Liver (tissue), 9 donors: ENCODE results near the gene WEE2. TPM values are rescaled to one million over a fixed set of nuclear protein-coding genes. Genes with fewer than 3 reads are reported as not detected.

Experiments used
- DNase-seq: peaks from one replicate; pipeline ENCODE4 v3.0.0-alpha.2; 2017; ENCODE audit warnings: low spot score
- H3K27ac ChIP-seq, 2 donors: one replicate each; pipeline ENCODE4 v1.7.0; 2013; ENCODE audit warnings: inconsistent platforms in 2 of 2, low read length in 2 of 2, control low read depth in 1 of 2, low read depth in 1 of 2, mild to moderate bottlenecking in 1 of 2
- H3K27me3 ChIP-seq, 4 donors: one replicate each; pipeline versions ENCODE4 v1.6.1 to v1.7.0; 2013; ENCODE audit warnings: low read length in 3 of 4, inconsistent platforms in 1 of 4, mild to moderate bottlenecking in 1 of 4, moderate library complexity in 1 of 4; ENCODE audit not compliant: control insufficient read depth in 4 of 4, insufficient read depth in 4 of 4
- H3K36me3 ChIP-seq, 4 donors: one replicate each; pipeline versions ENCODE4 v1.6.1 to v1.7.0; 2013; ENCODE audit warnings: low read length in 3 of 4, mild to moderate bottlenecking in 3 of 4, low read depth in 1 of 4, moderate library complexity in 1 of 4; ENCODE audit not compliant: control insufficient read depth in 4 of 4, insufficient read depth in 3 of 4
- H3K4me1 ChIP-seq, 4 donors: one replicate each; pipeline versions ENCODE4 v1.6.1 to v1.7.0; 2013; ENCODE audit warnings: low read length in 3 of 4, mild to moderate bottlenecking in 3 of 4, moderate library complexity in 1 of 4; ENCODE audit not compliant: control insufficient read depth in 4 of 4, insufficient read depth in 4 of 4
- H3K4me3 ChIP-seq, 3 donors: one replicate each; pipeline versions ENCODE4 v1.6.1 to v1.7.0; 2013; ENCODE audit warnings: low read length in 3 of 3, control low read depth in 1 of 3, low read depth in 1 of 3, mild to moderate bottlenecking in 1 of 3
- H3K9ac ChIP-seq, 2 donors: one replicate each; pipeline ENCODE4 v1.7.0; 2013; ENCODE audit warnings: low read length in 2 of 2, mild to moderate bottlenecking in 2 of 2, moderate library complexity in 2 of 2, control low read depth in 1 of 2, low read depth in 1 of 2
- H3K9me3 ChIP-seq, 4 donors: one replicate each; pipeline versions ENCODE4 v1.6.1 to v1.7.0; 2013; ENCODE audit warnings: low read length in 3 of 4; ENCODE audit not compliant: control insufficient read depth in 4 of 4
- FOXA1 ChIP-seq: IDR thresholded peaks from 2 replicates; pipeline ENCODE4 v1.6.1; 2016; ENCODE audit warnings: antibody characterized with exemption
- FOXA2 ChIP-seq: IDR thresholded peaks from 2 replicates; pipeline ENCODE4 v1.6.1; 2016; ENCODE audit warnings: antibody characterized with exemption
- GABPA ChIP-seq, 2 donors: IDR thresholded peaks in 1 of 2; conservative IDR thresholded peaks in 1 of 2; 2 replicates each; pipeline ENCODE4 v1.6.1; 2016; ENCODE audit warnings: antibody characterized with exemption in 2 of 2, mild to moderate bottlenecking in 1 of 2, moderate library complexity in 1 of 2
- HNF4A ChIP-seq, 2 donors: conservative IDR thresholded peaks; 2 replicates each; pipeline ENCODE4 v1.6.1; 2016; ENCODE audit warnings: antibody characterized with exemption in 2 of 2, mild to moderate bottlenecking in 2 of 2
- HNF4G ChIP-seq: IDR thresholded peaks from 2 replicates; pipeline ENCODE4 v1.6.1; 2016; ENCODE audit warnings: antibody characterized with exemption
- JUND ChIP-seq, 2 donors: IDR thresholded peaks; 2 replicates each; pipeline ENCODE4 v1.6.1; 2016; ENCODE audit warnings: antibody characterized with exemption in 2 of 2
- NR2F2 ChIP-seq: IDR thresholded peaks from 2 replicates; pipeline ENCODE4 v1.6.1; 2016; ENCODE audit warnings: antibody characterized with exemption
- RXRA ChIP-seq, 2 donors: IDR thresholded peaks; 2 replicates each; pipeline ENCODE4 v1.6.1; 2017 to 2018; ENCODE audit warnings: antibody characterized with exemption in 2 of 2, mild to moderate bottlenecking in 1 of 2
- SP1 ChIP-seq: IDR thresholded peaks from 2 replicates; pipeline ENCODE4 v1.6.1; 2018; ENCODE audit warnings: antibody characterized with exemption, mild to moderate bottlenecking
- YY1 ChIP-seq: IDR thresholded peaks from 2 replicates; pipeline ENCODE4 v1.6.1; 2016; ENCODE audit warnings: antibody characterized with exemption, mild to moderate bottlenecking
- WGBS: extraction: QIAGEN DNeasy Blood & Tissue Kit; methylation state at CpG from one replicate; pipeline ENCODE4 v1.1.7; 2013; 5-methylcytosine and 5-hydroxymethylcytosine counted together
- polyA plus RNA-seq, 2 donors: library from polyadenylated mRNA; stranded (reverse) in 1 of 2; unstranded in 1 of 2; fragments of 200-250 nt in 1 of 2; fragments of >200 nt in 1 of 2; fragmentation: Nextera tagmentation in 1 of 2; extraction: Ambion mirVana in 1 of 2; gene quantifications; one replicate each; pipeline versions ENCODE4 v1.2.1 to v1.2.3, GENCODE V29; 2013 to 2015
- total RNA-seq, 2 donors: library from RNA; depleted of rRNA; stranded (reverse); fragments of >200 nt; gene quantifications; one replicate each; pipeline ENCODE4 v1.2.3, GENCODE V29; 2014
- TF ChIP-seq, protein P1 (sequence below): IDR thresholded peaks from 2 replicates; pipeline ENCODE4 v1.6.1; 2016; ENCODE audit warnings: antibody characterized with exemption, mild to moderate bottlenecking
- TF ChIP-seq, protein P2 (sequence below): IDR thresholded peaks from 2 replicates; pipeline ENCODE4 v1.6.1; 2016; ENCODE audit warnings: antibody characterized with exemption
- TF ChIP-seq, protein P3 (sequence below): IDR thresholded peaks from 2 replicates; pipeline ENCODE4 v1.6.1; 2016; ENCODE audit warnings: antibody characterized with exemption
- TF ChIP-seq, protein P4 (sequence below): IDR thresholded peaks from 2 replicates; pipeline ENCODE4 v1.6.1; 2016; ENCODE audit warnings: antibody characterized with exemption
- TF ChIP-seq, protein P5 (sequence below): fragments of 150-350 bp; IDR thresholded peaks from 2 replicates; pipeline ENCODE4 v1.5.1; 2017; ENCODE audit warnings: improper control_type of control experiment, low read depth, low read length; ENCODE audit not compliant: missing input control
- donor health status: healthy.
- donor health status: healthy.
- donor health status: healthy.
- donor health status: healthy.
- donor health status: healthy.

WEE2 gene
- total and polyA plus RNA-seq, 4 donors = not detected

DNA sequence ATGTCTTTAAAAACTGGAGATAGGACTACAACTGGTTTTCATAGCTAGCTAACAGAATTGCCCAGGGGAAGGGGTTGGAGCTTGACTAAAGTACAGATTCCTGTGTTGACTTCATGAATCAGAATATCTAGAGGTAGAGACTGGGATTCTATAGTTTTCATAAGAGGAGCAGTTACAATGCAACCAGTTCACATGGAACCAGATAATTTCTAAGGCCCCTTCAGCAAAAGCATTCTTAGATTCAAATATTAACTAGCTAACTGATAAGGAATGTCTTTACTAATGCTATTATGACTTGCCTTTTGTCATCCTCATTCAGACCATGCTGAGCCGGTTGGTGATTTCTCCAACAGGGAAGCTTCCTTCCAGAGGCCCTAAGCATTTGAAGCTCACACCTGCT lies 5.7 kb downstream of the WEE2 start:
- H3K4me1 ChIP-seq = no peaks in the 10 kb centered on the region
- H3K36me3 ChIP-seq = no peaks in the 10 kb centered on the region
- TF ChIP-seq JUND (IDR thresholded peaks at IDR 0.05) (no peak), FOXA1 (no peak), HNF4G (no peak), NR2F2 (no peak), YY1 (no peak), SP1 (no peak), HNF4A (conservative IDR thresholded peaks at IDR 0.05) (no peak), FOXA2 (no peak)
- TF ChIP-seq, protein P1, sequence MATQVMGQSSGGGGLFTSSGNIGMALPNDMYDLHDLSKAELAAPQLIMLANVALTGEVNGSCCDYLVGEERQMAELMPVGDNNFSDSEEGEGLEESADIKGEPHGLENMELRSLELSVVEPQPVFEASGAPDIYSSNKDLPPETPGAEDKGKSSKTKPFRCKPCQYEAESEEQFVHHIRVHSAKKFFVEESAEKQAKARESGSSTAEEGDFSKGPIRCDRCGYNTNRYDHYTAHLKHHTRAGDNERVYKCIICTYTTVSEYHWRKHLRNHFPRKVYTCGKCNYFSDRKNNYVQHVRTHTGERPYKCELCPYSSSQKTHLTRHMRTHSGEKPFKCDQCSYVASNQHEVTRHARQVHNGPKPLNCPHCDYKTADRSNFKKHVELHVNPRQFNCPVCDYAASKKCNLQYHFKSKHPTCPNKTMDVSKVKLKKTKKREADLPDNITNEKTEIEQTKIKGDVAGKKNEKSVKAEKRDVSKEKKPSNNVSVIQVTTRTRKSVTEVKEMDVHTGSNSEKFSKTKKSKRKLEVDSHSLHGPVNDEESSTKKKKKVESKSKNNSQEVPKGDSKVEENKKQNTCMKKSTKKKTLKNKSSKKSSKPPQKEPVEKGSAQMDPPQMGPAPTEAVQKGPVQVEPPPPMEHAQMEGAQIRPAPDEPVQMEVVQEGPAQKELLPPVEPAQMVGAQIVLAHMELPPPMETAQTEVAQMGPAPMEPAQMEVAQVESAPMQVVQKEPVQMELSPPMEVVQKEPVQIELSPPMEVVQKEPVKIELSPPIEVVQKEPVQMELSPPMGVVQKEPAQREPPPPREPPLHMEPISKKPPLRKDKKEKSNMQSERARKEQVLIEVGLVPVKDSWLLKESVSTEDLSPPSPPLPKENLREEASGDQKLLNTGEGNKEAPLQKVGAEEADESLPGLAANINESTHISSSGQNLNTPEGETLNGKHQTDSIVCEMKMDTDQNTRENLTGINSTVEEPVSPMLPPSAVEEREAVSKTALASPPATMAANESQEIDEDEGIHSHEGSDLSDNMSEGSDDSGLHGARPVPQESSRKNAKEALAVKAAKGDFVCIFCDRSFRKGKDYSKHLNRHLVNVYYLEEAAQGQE = no peak
- TF ChIP-seq, protein P2, sequence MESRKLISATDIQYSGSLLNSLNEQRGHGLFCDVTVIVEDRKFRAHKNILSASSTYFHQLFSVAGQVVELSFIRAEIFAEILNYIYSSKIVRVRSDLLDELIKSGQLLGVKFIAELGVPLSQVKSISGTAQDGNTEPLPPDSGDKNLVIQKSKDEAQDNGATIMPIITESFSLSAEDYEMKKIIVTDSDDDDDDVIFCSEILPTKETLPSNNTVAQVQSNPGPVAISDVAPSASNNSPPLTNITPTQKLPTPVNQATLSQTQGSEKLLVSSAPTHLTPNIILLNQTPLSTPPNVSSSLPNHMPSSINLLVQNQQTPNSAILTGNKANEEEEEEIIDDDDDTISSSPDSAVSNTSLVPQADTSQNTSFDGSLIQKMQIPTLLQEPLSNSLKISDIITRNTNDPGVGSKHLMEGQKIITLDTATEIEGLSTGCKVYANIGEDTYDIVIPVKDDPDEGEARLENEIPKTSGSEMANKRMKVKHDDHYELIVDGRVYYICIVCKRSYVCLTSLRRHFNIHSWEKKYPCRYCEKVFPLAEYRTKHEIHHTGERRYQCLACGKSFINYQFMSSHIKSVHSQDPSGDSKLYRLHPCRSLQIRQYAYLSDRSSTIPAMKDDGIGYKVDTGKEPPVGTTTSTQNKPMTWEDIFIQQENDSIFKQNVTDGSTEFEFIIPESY = no peak
- TF ChIP-seq, protein P3, sequence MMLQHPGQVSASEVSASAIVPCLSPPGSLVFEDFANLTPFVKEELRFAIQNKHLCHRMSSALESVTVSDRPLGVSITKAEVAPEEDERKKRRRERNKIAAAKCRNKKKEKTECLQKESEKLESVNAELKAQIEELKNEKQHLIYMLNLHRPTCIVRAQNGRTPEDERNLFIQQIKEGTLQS = no peak
- TF ChIP-seq, protein P4, sequence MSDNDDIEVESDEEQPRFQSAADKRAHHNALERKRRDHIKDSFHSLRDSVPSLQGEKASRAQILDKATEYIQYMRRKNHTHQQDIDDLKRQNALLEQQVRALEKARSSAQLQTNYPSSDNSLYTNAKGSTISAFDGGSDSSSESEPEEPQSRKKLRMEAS = no peak
- no peak overlapping the region for H3K9ac ChIP-seq
- DNase-seq = no peak
- 96% methylated on average over 1 of the region's 1 CpG for WGBS
- no peak overlapping the region for H3K27ac ChIP-seq
- H3K9me3 ChIP-seq = no peaks in the 10 kb centered on the region
- H3K4me3 ChIP-seq = no peak overlapping the region
- H3K27me3 ChIP-seq = no peaks in the 10 kb centered on the region

DNA sequence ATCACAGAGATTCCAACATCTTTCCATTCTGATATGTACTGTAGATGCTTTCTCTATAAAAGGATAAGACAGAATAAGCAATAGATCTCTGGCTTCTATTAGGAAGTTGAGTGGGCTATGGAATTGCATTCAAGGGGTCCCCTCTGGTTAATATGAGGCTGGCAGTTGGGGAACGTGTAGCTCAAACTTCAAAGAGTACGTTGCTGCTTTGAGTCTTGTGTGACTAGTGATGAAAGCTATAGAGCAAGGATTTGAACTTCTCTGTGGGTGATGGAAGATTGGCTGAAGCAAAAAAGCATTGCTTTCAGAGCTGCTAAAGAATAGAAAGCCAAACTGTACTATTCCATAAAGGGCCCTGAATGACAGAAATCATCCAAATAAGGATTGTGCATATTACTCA lies 6.4 kb downstream of the WEE2 start:
- no peak overlapping the region for H3K9ac ChIP-seq
- no peaks in the 10 kb centered on the region for H3K9me3 ChIP-seq
- H3K36me3 ChIP-seq = no peaks in the 10 kb centered on the region
- H3K27me3 ChIP-seq = no peaks in the 10 kb centered on the region
- TF ChIP-seq HNF4A (conservative IDR thresholded peaks at IDR 0.05) (no peak), RXRA (IDR thresholded peaks at IDR 0.05) (no peak), FOXA2 (no peak)
- H3K27ac ChIP-seq = no peak overlapping the region
- WGBS = 89% methylated on average over 2 of the region's 2 CpGs
- no peaks in the 10 kb centered on the region for H3K4me1 ChIP-seq
- H3K4me3 ChIP-seq = no peak overlapping the region
- no peak for DNase-seq

DNA sequence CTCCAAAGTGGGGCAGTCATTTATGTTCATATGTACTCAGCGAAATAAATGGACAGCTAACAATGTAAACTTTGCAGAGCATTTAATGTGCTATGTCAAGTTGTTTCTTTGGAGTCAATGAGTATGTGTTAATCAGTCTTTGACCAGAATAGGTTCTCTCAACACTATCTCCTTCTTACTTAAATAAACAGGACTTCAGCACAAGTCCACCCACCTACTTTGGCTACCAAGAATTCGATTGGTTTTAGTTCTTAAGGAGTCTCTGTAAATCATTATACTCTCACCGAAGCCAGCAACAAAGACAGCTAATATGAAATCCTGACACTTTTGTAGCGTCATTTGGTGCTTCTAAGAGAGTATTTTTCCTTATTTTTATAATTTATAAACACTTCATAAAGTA lies 6.9 kb downstream of the WEE2 start:
- Histone ChIP-seq H3K27ac (no peak overlapping the region), H3K4me1 (no peaks in the 10 kb centered on the region), H3K9ac (no peak overlapping the region), H3K4me3 (no peak overlapping the region), H3K36me3 (no peaks in the 10 kb centered on the region), H3K27me3 (no peaks in the 10 kb centered on the region), H3K9me3 (no peaks in the 10 kb centered on the region)
- WGBS = 58% methylated on average over 4 of the region's 4 CpGs
- no peak for DNase-seq
- TF ChIP-seq, protein P2 = no peak
- TF ChIP-seq, protein P5, sequence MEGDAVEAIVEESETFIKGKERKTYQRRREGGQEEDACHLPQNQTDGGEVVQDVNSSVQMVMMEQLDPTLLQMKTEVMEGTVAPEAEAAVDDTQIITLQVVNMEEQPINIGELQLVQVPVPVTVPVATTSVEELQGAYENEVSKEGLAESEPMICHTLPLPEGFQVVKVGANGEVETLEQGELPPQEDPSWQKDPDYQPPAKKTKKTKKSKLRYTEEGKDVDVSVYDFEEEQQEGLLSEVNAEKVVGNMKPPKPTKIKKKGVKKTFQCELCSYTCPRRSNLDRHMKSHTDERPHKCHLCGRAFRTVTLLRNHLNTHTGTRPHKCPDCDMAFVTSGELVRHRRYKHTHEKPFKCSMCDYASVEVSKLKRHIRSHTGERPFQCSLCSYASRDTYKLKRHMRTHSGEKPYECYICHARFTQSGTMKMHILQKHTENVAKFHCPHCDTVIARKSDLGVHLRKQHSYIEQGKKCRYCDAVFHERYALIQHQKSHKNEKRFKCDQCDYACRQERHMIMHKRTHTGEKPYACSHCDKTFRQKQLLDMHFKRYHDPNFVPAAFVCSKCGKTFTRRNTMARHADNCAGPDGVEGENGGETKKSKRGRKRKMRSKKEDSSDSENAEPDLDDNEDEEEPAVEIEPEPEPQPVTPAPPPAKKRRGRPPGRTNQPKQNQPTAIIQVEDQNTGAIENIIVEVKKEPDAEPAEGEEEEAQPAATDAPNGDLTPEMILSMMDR = no peak
- TF ChIP-seq FOXA2 = no peak
- no peak for TF ChIP-seq GABPA (IDR thresholded peaks at IDR 0.05 in 1 of 2, conservative IDR thresholded peaks at IDR 0.05 in 1 of 2)
